HG02763 (cell line): ENCODE results near the gene TMEM267.
"Not testable (repeated sequence)": the region's sequence is repeated elsewhere in the genome, so short reads cannot be mapped to it uniquely, and the experiment has no call there.

Experiments used
- ATAC-seq: cut with Tn5 transposase; IDR thresholded peaks from one replicate; pipeline ENCODE4 v1.9.1; 2021; ENCODE audit warnings: mild to moderate bottlenecking, moderate library complexity; ENCODE audit not compliant: unreplicated experiment

TMEM267 gene

DNA sequence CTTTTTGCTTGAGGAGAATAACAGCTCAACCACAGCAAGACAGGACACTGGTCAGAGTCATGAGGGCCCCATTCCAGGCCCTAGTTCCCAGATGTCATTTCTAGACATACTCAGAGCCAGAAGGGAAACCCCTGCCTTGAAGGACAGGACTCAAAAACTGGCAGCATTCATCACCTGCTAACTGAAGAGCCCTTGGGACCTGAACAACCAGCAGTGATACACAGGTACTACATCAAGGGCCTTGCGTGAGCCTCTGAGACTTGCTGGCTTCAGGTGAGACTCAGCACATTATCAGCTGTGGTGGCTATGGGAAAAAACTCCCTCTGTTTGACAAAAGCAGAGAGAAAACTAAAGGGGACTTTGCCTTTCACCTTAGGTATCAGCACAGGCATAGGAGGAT is 22.6 kb downstream of the TMEM267 start:
- ATAC-seq, result no peak

DNA sequence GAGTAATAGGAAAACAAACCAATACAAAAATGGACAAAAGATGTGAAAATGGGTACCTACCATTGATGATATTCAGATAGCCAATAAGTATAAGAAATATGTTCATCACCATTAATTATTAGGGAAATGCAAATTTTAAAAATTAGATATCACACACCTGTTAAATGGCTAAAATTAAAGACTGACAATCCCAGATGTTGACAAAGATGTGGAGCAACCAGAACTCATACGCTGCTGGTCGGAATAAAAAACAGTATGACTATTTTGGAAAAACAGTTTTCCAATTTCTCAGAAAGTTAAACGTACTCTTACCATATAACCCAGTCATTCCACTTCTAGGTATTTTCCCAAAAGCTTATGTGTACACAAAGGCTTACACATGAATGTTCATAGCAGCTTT is 27.1 kb downstream of the TMEM267 start:
- ATAC-seq, result no peak

DNA sequence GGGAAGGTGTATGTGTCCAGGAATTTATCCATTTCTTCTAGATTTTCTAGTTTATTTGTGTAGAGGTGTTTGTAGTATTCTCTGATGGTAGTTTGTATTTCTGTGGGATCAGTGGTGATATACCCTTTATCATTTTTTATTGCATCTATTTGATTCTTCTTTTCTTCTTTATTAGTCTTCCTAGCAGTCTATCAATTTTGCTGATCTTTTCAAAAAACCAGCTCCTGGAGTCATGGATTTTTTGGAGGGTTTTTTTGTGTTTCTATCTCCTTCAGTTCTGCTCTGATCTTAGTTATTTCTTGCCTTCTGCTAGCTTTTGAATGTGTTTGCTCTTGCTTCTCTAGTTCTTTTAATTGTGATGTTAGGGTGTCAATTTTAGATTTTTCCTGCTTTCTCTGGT is 42.1 kb downstream of the TMEM267 start:
- not testable (repeated sequence) for ATAC-seq

DNA sequence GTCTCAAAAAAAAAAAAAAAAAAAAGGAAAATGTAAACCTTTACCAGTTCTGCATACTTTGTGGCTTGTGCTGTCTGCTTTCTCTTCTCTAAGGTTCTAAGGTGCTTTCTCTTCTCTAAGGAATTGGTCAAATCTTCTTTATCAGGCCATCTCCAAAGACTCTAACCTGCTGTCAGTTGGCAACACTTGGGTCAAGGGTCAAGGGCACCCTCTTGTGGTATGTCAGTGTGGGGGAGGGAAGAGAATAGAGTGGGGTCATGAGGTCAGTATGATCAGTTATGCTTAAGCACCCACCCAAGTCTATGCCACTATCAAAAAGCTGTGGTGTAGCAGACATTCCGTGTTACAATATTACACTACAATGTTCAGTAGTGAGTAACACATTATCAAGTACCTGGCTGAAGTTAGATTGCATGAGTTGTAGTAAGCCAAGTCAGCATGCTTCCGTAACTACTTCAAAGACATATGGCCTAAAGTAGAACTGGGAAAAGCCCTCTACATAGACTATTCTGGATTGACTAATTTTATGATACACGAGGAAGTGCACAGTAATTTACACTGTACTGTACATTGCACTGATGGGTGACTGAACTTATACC is 46.5 kb downstream of the TMEM267 start:
- no peak for ATAC-seq

DNA sequence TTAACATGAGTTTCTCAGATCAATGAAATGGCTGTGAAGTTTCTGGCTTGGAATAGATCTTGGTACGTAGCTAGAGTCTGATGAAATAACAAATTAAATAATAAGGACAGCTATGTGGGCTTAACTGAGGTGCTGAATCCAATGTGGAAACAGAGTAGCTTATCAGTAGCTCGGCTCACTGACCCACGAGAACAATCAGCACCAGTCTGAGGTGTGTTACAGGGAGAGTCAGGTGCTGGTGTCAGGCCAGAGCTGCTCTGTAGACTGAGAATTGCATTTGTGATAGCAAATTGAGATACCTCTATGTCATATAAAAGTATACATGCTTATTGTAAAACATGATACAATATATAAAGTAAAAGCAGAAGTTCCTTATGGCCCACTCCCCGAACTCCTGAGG is 50.3 kb downstream of the TMEM267 start:
- ATAC-seq, result no peak

DNA sequence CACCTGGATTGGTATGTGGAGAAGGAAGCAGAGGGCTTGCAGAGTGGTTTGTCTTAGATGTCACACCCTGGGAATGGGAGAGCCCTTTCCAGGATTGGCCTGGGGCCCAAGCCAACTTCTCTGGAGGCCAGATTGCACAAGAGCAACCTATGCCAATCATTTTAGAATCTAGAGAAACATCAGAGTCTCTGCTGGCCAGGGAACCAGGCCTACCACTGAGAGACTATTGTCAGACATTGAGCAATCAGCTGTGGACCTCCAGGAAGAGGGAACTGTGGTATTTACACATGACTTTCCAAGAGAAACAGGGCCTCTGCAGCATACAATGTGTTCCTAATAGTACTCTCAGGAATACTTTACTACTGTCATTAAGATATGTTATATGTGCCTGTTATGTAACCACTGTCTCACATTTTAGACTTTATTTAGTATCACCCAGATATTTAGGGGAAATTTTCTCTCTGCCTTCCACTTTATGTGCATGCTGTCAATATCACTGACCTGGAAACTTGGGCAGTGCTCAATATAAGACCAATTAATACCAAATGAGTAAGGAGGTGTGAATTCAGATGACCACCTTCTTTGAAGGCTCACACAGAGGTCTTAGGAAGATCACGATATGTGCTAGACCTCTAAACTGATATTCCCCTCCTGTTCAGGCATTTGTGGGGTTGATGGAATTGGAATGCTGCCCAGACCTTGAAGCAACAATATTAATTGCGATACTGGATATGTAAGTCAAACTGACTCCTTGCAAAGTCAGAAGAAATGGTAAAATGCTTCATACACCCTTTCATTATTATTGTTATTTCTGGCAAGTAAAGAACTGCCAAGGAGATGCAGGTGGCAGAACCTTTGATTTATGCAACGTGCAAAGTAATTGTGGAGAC is 50.9 kb downstream of the TMEM267 start:
- ATAC-seq, result no peak

DNA sequence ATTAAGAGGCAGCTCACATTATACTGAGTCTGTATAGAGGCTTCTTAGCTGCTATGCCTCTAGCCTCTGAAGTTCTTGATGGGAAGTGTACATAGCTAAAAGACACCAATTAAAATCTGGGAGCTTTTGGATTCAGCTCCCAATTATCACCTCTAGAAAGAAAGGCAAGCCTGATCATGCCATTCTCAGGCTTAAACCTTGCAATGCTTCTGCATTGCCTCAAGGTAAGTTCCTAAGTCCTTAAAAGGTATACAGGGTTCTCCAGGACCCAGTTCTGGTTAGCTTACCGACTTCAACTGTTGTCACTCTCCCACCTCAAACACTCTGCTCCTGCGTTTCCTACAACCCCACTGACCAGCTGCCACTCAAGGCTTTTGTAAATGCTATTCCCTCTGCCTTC is 54.0 kb downstream of the TMEM267 start:
- ATAC-seq, result no peak

DNA sequence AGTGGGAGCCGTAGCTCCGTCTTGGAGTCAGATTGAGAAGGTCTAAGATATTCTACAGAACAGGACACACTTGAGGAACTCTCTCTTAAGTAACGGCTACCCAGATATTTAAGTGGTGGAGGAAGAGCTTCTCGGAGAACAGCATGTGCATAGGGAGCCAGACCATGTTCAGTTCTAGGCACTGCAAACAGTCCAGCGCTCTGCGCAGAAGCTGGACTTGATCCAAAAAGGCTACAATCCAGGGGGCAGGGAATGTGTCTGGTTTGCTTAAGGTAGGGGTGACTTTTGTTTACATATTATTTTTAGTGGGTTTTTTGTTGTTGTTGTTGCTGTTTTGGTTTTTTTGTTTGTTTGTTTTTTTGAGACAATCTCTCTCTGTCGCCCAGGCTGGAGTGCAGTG is 54.6 kb downstream of the TMEM267 start:
- ATAC-seq, result no peak

DNA sequence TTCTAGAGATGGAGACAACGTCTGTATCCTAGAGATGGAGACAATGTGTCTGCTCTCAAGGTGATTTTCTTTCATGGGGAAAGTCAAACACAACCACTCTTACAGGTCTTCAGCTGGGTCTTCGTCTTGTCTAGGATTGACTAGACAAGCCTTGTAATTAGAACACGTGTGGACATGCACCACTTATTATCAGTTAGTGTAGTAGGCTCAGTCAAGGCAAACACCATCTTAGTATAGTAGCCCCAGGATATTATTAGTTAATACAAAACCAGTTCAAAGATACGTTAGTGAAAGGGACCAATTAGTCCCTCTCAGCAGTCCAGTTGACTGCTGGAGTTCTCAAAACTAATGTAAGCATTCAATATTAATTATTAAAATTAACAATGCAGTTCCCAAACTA is 56.4 kb downstream of the TMEM267 start:
- no peak for ATAC-seq

DNA sequence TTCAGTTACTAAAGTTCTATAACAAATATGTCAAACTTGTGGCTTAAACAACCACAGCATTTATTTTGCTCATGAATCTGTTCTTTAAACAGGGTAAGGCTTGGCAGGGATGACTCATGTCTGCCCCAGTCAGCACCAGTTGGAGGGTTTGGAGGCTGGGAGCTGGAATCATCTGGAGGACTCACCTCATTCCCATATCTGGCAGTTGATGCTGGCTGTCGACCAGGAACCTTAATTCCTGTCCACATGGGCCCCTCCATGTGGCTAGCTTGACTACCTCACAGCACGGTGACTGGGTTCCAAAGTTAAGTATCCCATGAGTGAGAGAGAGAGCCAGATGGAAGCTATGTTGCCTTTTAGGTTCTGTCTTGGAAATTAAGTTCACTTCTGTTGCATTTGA is 57.7 kb downstream of the TMEM267 start:
- ATAC-seq, result no peak

DNA sequence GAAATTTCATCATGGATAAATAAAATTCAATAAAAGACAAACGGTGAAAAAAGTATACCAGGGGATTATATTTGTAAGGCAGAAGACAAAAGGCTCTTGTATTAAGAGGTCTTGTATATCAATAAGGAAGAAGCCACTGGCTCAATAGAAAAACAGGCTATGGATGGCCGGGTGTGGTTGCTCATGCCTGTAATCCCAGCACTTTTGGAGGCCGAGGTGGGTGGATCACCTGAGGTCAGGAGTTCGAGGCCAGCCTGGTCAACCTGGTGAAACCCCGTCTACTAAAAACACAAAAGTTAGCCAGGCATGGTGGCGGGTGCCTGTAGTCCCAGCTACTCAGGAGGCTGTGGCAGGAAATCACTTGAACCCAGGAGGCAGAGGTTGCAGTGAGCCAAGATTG is 60.6 kb downstream of the TMEM267 start:
- ATAC-seq, result not testable (repeated sequence)

DNA sequence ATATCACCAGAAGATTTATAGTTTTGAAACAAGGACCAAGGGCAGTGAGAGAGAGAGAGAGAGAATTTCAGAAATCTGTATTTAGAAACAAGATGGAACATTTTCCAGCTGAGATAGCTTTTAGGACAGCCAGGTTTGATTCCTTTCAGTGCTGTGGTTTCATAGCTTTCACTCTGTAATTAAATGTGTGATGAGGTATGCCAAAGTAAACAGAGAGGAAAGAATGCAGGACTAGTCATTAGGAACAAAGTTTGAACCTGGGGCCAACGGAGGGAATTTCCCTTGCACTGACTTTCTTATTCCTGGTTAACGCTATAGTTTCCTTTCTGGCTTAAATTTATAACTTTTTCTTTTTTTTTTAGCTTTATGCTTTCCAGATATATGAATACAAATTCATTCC is 61.5 kb downstream of the TMEM267 start:
- no peak for ATAC-seq

DNA sequence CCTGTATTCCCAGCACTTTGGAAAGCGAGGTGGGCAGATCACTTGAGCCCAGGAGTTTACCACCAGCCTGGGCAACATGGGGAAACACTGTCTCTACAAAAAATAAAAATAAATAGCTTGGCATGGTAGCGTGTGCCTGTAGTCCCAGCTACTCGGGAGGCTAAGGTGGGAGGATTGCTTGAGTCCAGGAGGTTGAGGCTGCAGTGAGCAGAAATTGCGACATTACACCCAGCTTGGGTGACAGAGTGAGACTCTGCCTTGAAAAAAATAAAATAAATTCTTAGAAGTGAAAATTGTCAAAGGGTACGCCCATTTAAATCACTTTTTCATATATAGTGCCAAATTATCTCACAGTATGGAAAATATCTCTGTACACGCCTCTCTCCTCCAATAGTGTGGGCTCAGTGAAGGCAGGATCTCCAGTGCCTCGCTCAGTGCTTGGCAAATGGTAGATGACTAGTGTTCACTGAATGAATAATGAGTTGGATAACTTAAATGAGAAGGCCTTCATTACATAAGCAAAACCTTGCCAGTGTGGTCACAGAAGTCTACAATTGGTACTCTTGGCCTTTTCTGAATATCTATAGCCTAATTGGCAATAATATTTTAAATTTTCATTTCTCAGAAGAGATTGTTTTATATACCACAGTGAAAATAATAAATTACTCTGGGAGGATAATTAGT is 62.1 kb downstream of the TMEM267 start:
- ATAC-seq, result no peak

DNA sequence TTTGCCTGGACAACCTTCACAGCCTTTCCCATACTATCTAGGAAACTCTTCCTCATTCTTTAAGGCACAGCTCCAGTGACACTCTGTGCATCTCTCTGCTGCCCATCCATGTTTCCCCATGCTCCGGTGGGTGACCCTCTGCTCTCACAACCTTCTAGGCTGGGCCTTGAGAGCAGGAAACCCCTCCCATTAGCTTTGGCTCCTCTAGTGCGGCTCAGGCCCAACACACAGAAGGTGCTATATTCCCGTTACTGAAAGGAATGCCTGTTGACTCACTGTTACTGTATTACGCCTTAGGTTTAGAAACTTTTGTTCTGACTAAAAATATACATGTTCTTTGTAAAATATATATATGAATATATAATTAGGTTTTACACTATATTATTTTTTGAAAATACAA is 63.4 kb downstream of the TMEM267 start:
- no peak for ATAC-seq

DNA sequence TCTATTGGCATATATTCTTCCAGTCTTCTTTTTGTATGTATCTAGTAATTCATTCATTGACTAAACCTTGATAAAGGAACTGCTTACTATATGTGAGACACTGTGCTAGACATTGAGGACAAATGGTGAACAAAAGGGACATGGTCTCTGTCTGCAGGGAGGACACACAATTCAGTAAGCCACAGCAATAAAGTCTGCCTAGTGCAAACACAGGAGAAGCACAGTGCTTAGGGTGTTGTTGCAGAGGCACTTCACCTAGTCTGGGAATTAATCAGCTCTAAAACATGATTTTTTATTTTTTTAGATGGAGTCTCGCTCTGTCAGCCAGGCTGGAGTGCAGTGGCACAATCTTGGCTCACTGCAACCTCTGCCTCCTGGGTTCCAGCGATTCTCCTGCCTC is 65.1 kb downstream of the TMEM267 start:
- ATAC-seq, result no peak

DNA sequence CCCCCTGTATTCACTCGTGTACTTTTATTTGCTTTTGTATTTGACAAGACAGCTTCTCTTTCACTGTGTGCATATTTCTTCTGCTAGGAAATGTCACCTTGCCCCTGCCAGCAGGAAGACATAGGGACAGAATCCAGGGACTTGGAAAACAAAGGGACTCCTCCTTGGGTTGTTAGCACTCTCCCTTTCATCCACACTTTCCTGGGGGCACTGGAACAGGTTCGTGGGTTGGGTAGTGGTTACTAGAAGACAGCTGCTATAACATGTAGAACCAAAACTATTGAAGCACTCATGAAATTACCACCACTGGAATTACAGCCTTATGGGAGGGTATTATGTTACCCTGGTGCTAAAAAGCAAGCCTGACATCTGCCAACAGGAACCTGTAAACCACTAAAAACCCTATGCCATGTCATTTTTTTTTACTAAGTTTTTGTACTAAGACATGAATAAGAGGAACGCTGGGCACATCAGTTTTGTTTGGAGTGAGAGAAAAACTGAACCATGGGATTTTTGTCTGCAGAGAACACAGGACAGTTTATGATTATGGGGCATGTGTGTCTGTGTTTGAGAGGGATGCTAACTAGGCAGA is 66.8 kb downstream of the TMEM267 start:
- no peak for ATAC-seq

DNA sequence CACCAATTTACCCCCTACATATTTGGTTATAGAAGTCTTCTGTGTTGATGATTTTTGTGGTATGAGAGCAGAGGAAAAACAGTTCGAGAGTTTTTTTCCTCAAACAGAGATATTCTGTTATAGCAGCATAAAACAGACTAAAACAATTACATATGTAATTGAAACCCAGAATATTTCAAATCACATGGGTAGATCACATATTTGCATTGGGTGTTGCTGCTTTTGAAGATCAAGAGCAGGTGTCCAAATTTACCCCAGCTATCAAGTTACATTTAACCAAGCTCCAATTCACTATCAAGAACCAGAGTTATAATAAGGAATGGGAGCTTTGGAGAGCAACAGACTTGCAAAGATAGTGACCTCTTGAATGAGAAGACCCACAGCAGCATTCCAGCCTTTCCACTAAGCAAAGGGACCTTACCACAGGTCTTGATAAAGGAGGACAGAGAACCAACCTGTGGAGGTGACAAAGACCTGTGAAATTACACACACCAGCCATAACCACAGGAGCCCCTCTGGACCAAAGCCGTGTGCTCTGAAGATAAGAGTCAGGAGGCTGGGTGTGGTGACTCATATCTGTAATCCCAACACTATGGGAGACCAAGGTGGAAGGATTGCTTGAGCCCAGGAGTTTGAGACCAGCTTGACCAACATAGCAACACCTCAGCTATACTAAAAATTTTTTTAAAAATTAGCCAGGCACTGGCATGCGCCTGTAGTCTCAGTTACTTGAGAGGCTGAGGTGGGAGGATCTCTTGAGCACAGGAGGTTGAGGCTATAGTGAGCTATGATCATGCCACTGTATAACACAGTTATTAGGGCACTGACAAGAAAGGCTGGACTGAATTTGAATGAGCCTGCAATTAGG is 67.5 kb downstream of the TMEM267 start:
- no peak for ATAC-seq

DNA sequence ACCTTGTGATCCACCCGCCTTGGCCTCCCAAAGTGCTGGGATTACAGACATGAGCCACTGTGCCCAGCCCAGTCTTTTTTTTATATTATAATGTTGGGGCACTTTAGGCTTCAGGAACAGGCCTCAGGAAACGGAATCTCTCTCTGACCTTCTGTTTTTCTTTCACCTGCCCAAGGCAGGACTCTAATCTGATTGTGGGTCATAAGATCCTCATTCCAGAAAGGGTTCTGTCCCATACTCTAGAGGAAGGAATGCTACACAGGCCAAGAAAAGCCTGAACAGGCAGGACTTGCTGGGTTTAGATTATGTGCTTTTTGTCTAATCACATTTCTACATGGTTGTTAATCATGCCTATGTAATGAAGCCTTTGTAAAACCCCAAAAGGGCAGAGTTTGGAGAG is 69.7 kb downstream of the TMEM267 start:
- no peak for ATAC-seq

DNA sequence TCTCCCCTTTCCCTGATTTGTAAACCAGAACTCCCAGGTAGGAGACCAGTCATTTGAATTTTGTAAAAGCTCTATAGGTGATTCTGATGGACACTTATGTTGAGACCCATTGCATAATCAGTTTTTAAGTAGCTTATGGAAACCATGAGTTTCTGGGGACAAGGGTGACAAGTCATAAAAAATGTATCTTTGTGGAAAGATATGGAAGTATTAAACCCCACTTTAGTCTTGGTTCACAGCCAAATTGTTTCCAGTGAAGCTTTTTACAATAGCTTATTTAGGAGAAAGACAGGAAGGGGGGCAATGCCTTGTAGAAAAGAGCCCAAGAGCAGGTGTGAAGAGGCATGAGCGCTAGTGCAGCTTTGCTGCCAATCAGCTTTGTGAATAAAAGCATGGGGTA is 71.0 kb downstream of the TMEM267 start:
- no peak for ATAC-seq

DNA sequence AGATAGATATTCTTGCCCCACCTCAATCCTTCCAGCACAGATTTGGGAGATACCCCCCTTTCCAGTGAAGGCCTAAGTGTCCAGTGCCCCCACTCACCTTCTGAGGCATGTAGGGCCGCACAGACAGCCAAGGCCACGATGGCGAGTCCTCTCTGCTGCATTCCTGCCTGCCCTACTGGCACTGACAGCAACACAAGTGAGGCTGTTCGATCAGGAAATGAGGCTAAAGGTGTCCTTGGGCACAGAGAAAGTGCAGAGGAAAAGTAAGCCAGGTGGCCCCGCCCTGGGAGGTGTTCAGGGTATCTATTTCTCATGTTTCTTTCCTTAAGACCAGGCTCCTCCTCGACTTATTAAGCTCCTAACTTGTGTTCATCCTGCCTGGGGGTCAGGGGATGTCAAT is 71.5 kb downstream of the TMEM267 start, which contains the start of gene CCL28:
CCL28 (minus strand) TSS at position 236 of the 400 bp plus-strand sequence; CDS start at position 161, 75 bp downstream.
- no peak for ATAC-seq

DNA sequence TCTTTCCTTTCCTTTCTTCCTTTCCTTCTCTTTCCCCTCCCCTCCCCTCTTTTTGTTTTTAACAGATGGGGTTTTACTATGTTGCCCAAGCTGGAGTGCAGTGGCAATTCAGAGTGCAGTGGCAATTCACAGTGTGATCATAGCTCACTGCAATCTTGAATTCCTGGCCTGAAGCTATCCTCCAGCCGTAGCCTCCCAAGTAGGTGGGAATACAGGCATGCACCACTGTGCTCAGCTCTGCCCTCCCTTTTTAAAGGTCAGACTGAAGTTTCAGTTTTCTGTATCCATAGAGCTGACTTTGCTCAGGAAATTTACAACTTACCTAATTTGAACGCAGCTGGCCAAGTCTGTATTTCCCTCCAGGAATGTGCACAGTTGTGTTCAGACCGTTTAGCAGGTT is 72.2 kb downstream of the TMEM267 start:
- ATAC-seq, result no peak
